Measurements from ENCODE around the gene CYP24A1.

GRCh38 chr20:54113566-54113965, 60.2 kb downstream of the CYP24A1 start:
- no peak for TF ChIP-seq POLR2A (IDR thresholded peaks at IDR 0.05; ENCODE audit: low read depth, low read length)
- TF ChIP-seq TAF1 (IDR thresholded peaks at IDR 0.05; ENCODE audit: borderline replicate concordance, low read depth, low read length): no peak

Data from GM12892 (cell line).